SK-N-SH (cell line): ENCODE measurements around the gene CSN2. TPM values are rescaled to one million over a fixed set of nuclear protein-coding genes. Genes with fewer than 3 reads are reported as not detected.

ENCODE experiments used
- EP300 ChIP-seq, 2 experiments: IDR thresholded peaks; 2 replicates each; pipeline versions ENCODE4 v1.4.0 to v1.6.1; 2012; ENCODE audit warnings: borderline replicate concordance in 1 of 2, low read depth in 1 of 2, low read length in 1 of 2
- RFX5 ChIP-seq: IDR thresholded peaks from 2 replicates; pipeline ENCODE4 v1.6.1; 2012; ENCODE audit warnings: mild to moderate bottlenecking, improper control_type of control experiment, low read length
- polyA plus RNA-seq, 3 experiments: library from polyadenylated mRNA; depleted of rRNA; stranded (reverse); fragments of >200 nt; gene quantifications; 2 replicates each; pipeline ENCODE4 v1.2.3, GENCODE V29; 2012
- TF ChIP-seq, protein P1 (sequence below): IDR thresholded peaks from 2 replicates; pipeline ENCODE4 v1.4.0; 2012; ENCODE audit warnings: low read depth, borderline replicate concordance

The CSN2 gene
- polyA plus RNA-seq, 1 of the 3 experiments (the other 2 are of a cell fraction), result not detected

DNA sequence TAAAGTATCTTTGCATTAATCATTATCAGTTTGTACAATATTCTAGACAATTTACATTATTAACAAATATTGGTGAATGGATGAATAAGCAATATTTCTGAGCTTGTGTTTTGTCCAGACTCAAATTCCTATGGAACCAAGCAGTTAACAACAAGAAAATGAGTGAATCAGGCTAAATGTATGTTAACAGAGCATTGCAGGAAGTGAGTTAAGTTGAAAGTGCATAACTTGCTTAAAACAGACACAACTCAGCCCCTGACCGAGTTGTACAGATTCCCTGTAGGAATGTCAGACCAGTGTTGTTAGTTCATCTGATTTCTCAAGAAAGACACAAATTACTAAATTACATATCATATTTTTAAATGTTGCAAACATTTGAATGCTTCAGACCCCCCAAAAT is 58.4 kb downstream of the CSN2 start (continued):
- TF ChIP-seq, protein P1, sequence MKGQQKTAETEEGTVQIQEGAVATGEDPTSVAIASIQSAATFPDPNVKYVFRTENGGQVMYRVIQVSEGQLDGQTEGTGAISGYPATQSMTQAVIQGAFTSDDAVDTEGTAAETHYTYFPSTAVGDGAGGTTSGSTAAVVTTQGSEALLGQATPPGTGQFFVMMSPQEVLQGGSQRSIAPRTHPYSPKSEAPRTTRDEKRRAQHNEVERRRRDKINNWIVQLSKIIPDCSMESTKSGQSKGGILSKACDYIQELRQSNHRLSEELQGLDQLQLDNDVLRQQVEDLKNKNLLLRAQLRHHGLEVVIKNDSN, result no peak
- TF ChIP-seq RFX5, result no peak
- no peak for TF ChIP-seq EP300 (IDR thresholded peaks at IDR 0.05; ENCODE audit: borderline replicate concordance in 1 of 2, low read depth in 1 of 2, low read length in 1 of 2)

Other genes starting within 250 kb of the CSN2 start
- gene SULT1B1, start 205.1 kb downstream of the CSN2 start, polyA plus RNA-seq (2012; rRNA removed), result 14.7 and 22.4 TPM in 2 replicates
- gene SULT1E1, start 105.6 kb downstream of the CSN2 start, polyA plus RNA-seq (2012; rRNA removed), result 13.7 and 21.5 TPM in 2 replicates
- gene CSN1S1, start 34.7 kb downstream of the CSN2 start, polyA plus RNA-seq (2012; rRNA removed), result not detected in 2 replicates
- not detected in 2 replicates for gene STATH, start 30.2 kb upstream of the CSN2 start, polyA plus RNA-seq (2012; rRNA removed)
- gene HTN3, start 62.7 kb upstream of the CSN2 start, polyA plus RNA-seq (2012; rRNA removed), result not detected in 2 replicates
- not detected in 2 replicates for gene HTN1, start 84.7 kb upstream of the CSN2 start, polyA plus RNA-seq (2012; rRNA removed)
- not detected in 2 replicates for gene PRR27, start 188.5 kb upstream of the CSN2 start, polyA plus RNA-seq (2012; rRNA removed)
- gene ODAM, start 230.0 kb upstream of the CSN2 start, polyA plus RNA-seq (2012; rRNA removed), result not detected in 2 replicates